Dorsolateral prefrontal cortex (tissue), 118 donors: Measurements from ENCODE around the gene MFSD12. TPM values are rescaled to one million over a fixed set of nuclear protein-coding genes. Genes with fewer than 3 reads are reported as not detected.

ENCODE experiments used
- total RNA-seq, 120 experiments: library from RNA; stranded (reverse); gene quantifications; one replicate each; pipeline versions ENCODE4 v1.2.3 to v1.2.4, GENCODE V29; 2022

The MFSD12 gene
- total RNA-seq, 120 experiments from 2014 or later, result 54.9 to 119 (median 77.6) TPM

Other genes with a start within 250 kb of the MFSD12 start
- 100 to 1,000 TPM in 118 of 120 experiments, 10 to 100 TPM in 2; 98.0 to 269 (median 135) TPM for gene NFIC, start 191.0 kb downstream of the MFSD12 start, total RNA-seq
- gene SMIM24, start 77.1 kb downstream of the MFSD12 start, total RNA-seq, result 10 to 100 TPM in 4 of 120 experiments, 1 to 10 TPM in 112, under 1 TPM in 3, not detected in 1; 0.80 to 14.7 (median 4.2) TPM
- gene SMIM44, start 74.1 kb downstream of the MFSD12 start, total RNA-seq, result 1 to 10 TPM in 2 of 120 experiments, not detected in 118; 1.4 to 1.6 TPM
- gene DOHH, start 56.9 kb downstream of the MFSD12 start, total RNA-seq, result 10 to 100 TPM; 16.9 to 48.4 (median 26.1) TPM
- 10 to 100 TPM; 46.4 to 99.1 (median 71.7) TPM for gene FZR1, start 51.3 kb downstream of the MFSD12 start, total RNA-seq
- gene TEKTIP1, start 18.4 kb downstream of the MFSD12 start, total RNA-seq, result 10 to 100 TPM in 3 of 120 experiments, 1 to 10 TPM in 117; 1.0 to 11.2 (median 4.6) TPM
- gene HMG20B, start 15.4 kb upstream of the MFSD12 start, total RNA-seq, result 10 to 100 TPM; 10.1 to 58.3 (median 26.2) TPM
- gene GIPC3, start 27.9 kb upstream of the MFSD12 start, total RNA-seq, result 1 to 10 TPM in 27 of 120 experiments, under 1 TPM in 93; 0.13 to 1.7 (median 0.63) TPM
- gene TBXA2R, start 49.3 kb upstream of the MFSD12 start, total RNA-seq, result 1 to 10 TPM in 80 of 120 experiments, under 1 TPM in 40; 0.36 to 2.7 (median 1.4) TPM
- gene CACTIN, start 69.2 kb upstream of the MFSD12 start, total RNA-seq, result 10 to 100 TPM; 18.8 to 43.6 (median 24.6) TPM
- 100 to 1,000 TPM in 105 of 120 experiments, 10 to 100 TPM in 15; 52.4 to 207 (median 126) TPM for gene PIP5K1C, start 142.9 kb upstream of the MFSD12 start, total RNA-seq
- gene TJP3, start 150.8 kb upstream of the MFSD12 start, total RNA-seq, result 1 to 10 TPM in 12 of 120 experiments, under 1 TPM in 19, not detected in 89; 0.14 to 4.5 (median 0.81) TPM
- 10 to 100 TPM; 12.2 to 49.7 (median 26.9) TPM for gene APBA3, start 204.1 kb upstream of the MFSD12 start, total RNA-seq
- 10 to 100 TPM; 21.6 to 65.1 (median 45.6) TPM for gene MRPL54, start 205.1 kb upstream of the MFSD12 start, total RNA-seq
- 1 to 10 TPM in 5 of 120 experiments, under 1 TPM in 30, not detected in 85; 0.16 to 2.6 (median 0.31) TPM for gene RAX2, start 214.6 kb upstream of the MFSD12 start, total RNA-seq
- 10 to 100 TPM; 16.3 to 77.5 (median 53.2) TPM for gene MATK, start 228.8 kb upstream of the MFSD12 start, total RNA-seq